Peyer's patch (tissue), 4 donors: ENCODE measurements around the gene ZNF484.

Experiments used
- POLR2A ChIP-seq, 2 donors: fragments of 450-650 bp; IDR thresholded peaks; one replicate each; pipeline ENCODE4 v1.5.1; 2017; ENCODE audit warnings: antibody characterized with exemption in 2 of 2, mild to moderate bottlenecking in 2 of 2, moderate library complexity in 2 of 2
- TF ChIP-seq, protein P1 (sequence below), 6 experiments: fragments of 450-650 bp in 4 of 6; fragments of 200-600 bp in 2 of 6; sonication (generic) in 1 of 6; IDR thresholded peaks; one replicate each; pipeline ENCODE4 v1.5.1; 2017 to 2019; ENCODE audit warnings: antibody characterized with exemption in 6 of 6, mild to moderate bottlenecking in 3 of 6, moderate library complexity in 1 of 6

DNA sequence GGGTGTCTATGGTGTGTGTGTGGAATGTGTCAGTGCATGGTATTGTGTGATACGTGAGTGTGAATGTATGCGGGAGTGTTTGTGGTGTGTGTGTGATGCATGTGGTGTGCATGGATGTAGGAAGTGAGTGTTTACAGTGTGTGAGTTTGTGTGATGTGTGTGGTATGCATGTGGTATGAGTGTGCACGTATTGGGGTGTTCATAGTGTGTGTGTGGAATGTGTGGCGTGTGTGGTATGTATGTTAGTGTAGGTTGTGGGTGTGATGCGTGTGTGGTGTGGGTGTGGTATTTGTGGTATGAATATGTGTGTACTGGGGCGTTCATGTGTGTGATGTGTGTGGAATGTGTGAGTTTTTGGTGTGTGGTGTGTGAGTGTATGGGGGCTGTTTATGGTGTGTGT, 73.1 kb downstream of the ZNF484 start:
- TF ChIP-seq, protein P1, sequence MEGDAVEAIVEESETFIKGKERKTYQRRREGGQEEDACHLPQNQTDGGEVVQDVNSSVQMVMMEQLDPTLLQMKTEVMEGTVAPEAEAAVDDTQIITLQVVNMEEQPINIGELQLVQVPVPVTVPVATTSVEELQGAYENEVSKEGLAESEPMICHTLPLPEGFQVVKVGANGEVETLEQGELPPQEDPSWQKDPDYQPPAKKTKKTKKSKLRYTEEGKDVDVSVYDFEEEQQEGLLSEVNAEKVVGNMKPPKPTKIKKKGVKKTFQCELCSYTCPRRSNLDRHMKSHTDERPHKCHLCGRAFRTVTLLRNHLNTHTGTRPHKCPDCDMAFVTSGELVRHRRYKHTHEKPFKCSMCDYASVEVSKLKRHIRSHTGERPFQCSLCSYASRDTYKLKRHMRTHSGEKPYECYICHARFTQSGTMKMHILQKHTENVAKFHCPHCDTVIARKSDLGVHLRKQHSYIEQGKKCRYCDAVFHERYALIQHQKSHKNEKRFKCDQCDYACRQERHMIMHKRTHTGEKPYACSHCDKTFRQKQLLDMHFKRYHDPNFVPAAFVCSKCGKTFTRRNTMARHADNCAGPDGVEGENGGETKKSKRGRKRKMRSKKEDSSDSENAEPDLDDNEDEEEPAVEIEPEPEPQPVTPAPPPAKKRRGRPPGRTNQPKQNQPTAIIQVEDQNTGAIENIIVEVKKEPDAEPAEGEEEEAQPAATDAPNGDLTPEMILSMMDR (IDR thresholded peaks at IDR 0.05): no peak
- no peak for TF ChIP-seq POLR2A (IDR thresholded peaks at IDR 0.05)
